ENCODE measurements around the gene SPRED3. TPM values are rescaled to one million over a fixed set of nuclear protein-coding genes. Genes with fewer than 3 reads are reported as not detected.

SPRED3 gene
- total RNA-seq, 2 donors from 2014 or later, result 5.3 to 10.0 TPM

DNA sequence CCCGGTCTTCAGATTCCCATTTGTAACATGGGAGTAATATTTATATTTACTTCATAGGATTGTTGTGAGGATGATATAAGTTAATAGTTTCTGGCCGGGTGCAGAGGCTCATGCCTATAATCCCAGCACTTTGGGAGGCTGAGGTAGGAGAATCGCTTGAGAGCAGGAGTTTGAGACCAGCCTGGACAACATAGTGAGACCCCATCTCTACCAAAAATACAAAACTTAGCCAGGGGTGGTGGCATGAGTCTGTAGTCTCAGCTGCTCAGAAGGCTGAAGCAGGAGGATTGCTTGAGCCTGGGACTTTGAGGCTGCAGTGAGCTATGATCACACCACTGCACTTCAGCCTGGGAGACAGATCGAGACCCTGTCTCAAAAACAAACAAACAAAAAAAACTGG lies 41.7 kb upstream of the SPRED3 start:
- Mint-ChIP-seq H3K9me3 (no peaks in the 10 kb centered on the region), H3K36me3 (ENCODE audit: low read depth) (no peaks in the 10 kb centered on the region), H3K4me3 (no peak overlapping the region), H3K27ac (no peak overlapping the region), H3K4me1 (no peaks in the 10 kb centered on the region), H3K27me3 (ENCODE audit: insufficient read depth) (peaks cover 11% of the 10 kb centered on the region)
- TF ChIP-seq, protein P1, sequence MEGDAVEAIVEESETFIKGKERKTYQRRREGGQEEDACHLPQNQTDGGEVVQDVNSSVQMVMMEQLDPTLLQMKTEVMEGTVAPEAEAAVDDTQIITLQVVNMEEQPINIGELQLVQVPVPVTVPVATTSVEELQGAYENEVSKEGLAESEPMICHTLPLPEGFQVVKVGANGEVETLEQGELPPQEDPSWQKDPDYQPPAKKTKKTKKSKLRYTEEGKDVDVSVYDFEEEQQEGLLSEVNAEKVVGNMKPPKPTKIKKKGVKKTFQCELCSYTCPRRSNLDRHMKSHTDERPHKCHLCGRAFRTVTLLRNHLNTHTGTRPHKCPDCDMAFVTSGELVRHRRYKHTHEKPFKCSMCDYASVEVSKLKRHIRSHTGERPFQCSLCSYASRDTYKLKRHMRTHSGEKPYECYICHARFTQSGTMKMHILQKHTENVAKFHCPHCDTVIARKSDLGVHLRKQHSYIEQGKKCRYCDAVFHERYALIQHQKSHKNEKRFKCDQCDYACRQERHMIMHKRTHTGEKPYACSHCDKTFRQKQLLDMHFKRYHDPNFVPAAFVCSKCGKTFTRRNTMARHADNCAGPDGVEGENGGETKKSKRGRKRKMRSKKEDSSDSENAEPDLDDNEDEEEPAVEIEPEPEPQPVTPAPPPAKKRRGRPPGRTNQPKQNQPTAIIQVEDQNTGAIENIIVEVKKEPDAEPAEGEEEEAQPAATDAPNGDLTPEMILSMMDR (conservative IDR thresholded peaks at IDR 0.05), result no peak
- DNase-seq, result no peak
- no peaks in the 10 kb centered on the region for H3K27me3 ChIP-seq (ENCODE audit: control insufficient read depth, insufficient read depth, low read length, poor library complexity, severe bottlenecking)
- 77 to 100% methylated on average over 2 to 3 of the region's 4 CpGs for WGBS, 2 experiments (ENCODE audit: insufficient coverage in 1 of 2, insufficient read length in 1 of 2)
- H3K4me3 ChIP-seq (ENCODE audit: low read length), result no peak overlapping the region
- no peaks in the 10 kb centered on the region for H3K4me1 ChIP-seq (ENCODE audit: control insufficient read depth, insufficient read depth, low read length)
- H3K36me3 ChIP-seq (ENCODE audit: control insufficient read depth, insufficient read depth, low read length), result no peaks in the 10 kb centered on the region
- no peaks in the 10 kb centered on the region for H3K9me3 ChIP-seq (ENCODE audit: control insufficient read depth, low read length)
- H3K27ac ChIP-seq (ENCODE audit: low read depth, low read length), result no peak overlapping the region
- H3K9ac ChIP-seq (ENCODE audit: extremely low read depth, low read length, poor library complexity, severe bottlenecking), result no peak overlapping the region

DNA sequence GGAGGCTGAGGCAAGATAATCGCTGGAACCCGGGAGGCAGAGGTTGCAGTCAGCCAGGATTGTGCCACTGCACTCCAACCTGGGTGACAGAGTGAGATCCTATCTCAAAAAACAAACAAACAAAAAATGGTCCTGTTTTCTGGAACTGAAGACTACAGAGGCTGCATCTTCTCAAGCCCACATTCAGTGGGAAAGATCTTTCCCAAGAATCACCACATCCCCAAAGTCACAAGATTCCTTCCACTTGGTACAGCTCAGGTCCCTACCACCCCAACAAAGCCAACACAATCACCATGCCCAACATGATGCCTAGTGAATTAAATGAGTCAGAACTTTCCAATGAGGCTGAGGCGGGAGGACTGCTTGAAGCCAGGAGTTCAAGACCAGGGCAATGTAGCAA lies 37.6 kb upstream of the SPRED3 start:
- no peak overlapping the region for H3K4me3 ChIP-seq (ENCODE audit: low read length)
- DNase-seq, result no peak
- H3K27ac ChIP-seq (ENCODE audit: low read depth, low read length), result no peak overlapping the region
- peaks cover 5% of the 10 kb centered on the region for H3K4me1 Mint-ChIP-seq
- H3K27me3 Mint-ChIP-seq (ENCODE audit: insufficient read depth), result peaks cover 14% of the 10 kb centered on the region
- 89 to 94% methylated on average over 3 of the region's 3 CpGs for WGBS, 2 experiments (ENCODE audit: insufficient coverage in 1 of 2, insufficient read length in 1 of 2)
- H3K36me3 ChIP-seq (ENCODE audit: control insufficient read depth, insufficient read depth, low read length), result no peaks in the 10 kb centered on the region
- no peaks in the 10 kb centered on the region for H3K4me1 ChIP-seq (ENCODE audit: control insufficient read depth, insufficient read depth, low read length)
- H3K9me3 ChIP-seq (ENCODE audit: control insufficient read depth, low read length), result no peaks in the 10 kb centered on the region
- no peaks in the 10 kb centered on the region for H3K9me3 Mint-ChIP-seq
- H3K9ac ChIP-seq (ENCODE audit: extremely low read depth, low read length, poor library complexity, severe bottlenecking), result no peak overlapping the region
- TF ChIP-seq, protein P1 (conservative IDR thresholded peaks at IDR 0.05), result no peak
- H3K4me3 Mint-ChIP-seq, result no peak overlapping the region
- no peak overlapping the region for H3K27ac Mint-ChIP-seq
- no peaks in the 10 kb centered on the region for H3K27me3 ChIP-seq (ENCODE audit: control insufficient read depth, insufficient read depth, low read length, poor library complexity, severe bottlenecking)
- no peaks in the 10 kb centered on the region for H3K36me3 Mint-ChIP-seq (ENCODE audit: low read depth)

DNA sequence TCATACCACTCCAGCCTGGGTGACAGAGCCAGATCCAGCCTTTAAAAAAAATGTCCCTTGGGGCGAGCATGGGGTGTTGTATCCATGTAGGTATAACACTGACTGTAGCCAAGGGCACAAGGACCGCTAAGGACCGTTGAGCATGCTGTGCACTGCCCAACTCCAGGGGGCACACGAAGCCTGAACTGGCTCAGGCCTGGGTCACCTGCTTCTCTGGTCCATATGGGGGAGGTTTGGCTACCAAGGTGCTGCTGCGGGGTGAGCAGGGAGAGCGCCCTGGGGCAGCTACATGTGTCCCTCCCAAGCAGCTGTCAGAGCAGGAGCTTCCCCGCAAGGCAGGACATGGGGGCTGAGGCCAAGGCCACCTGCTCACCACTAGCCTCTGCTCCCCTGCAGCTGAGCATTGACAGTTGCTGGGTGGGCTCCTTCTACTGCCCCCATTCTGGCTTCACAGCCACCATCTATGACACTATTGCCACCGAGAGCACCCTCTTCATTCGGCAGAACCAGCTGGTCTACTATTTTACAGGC lies 36.6 kb upstream of the SPRED3 start:
- Histone ChIP-seq H3K9ac (ENCODE audit: extremely low read depth, low read length, poor library complexity, severe bottlenecking) (no peak overlapping the region), H3K27ac (ENCODE audit: low read depth, low read length) (peak overlapping the region; percentile 57), H3K27me3 (ENCODE audit: control insufficient read depth, insufficient read depth, low read length, poor library complexity, severe bottlenecking) (peaks cover 10% of the 10 kb centered on the region), H3K9me3 (ENCODE audit: control insufficient read depth, low read length) (no peaks in the 10 kb centered on the region), H3K4me1 (ENCODE audit: control insufficient read depth, insufficient read depth, low read length) (no peaks in the 10 kb centered on the region), H3K36me3 (ENCODE audit: control insufficient read depth, insufficient read depth, low read length) (no peaks in the 10 kb centered on the region), H3K4me3 (ENCODE audit: low read length) (no peak overlapping the region)
- Mint-ChIP-seq H3K4me1 (peaks cover 5% of the 10 kb centered on the region), H3K27ac (no peak overlapping the region), H3K36me3 (ENCODE audit: low read depth) (no peaks in the 10 kb centered on the region), H3K4me3 (no peak overlapping the region), H3K27me3 (ENCODE audit: insufficient read depth) (peaks cover 23% of the 10 kb centered on the region), H3K9me3 (no peaks in the 10 kb centered on the region)
- no peak for DNase-seq
- TF ChIP-seq, protein P1 (conservative IDR thresholded peaks at IDR 0.05), result no peak
- WGBS, 2 experiments (ENCODE audit: insufficient coverage in 1 of 2, insufficient read length in 1 of 2), result 77 to 87% methylated on average over 5 to 9 of the region's 9 CpGs
